Ishikawa (cell line): ENCODE measurements around the gene PLIN4.

ENCODE experiments used
- FOXM1 ChIP-seq: IDR thresholded peaks from 2 replicates; pipeline ENCODE4 v1.6.1; 2012; ENCODE audit warnings: low read depth, borderline replicate concordance
- MAX ChIP-seq: IDR thresholded peaks from 2 replicates; pipeline ENCODE4 v1.6.1; 2012
- NFIC ChIP-seq: IDR thresholded peaks from 2 replicates; pipeline ENCODE4 v1.6.1; 2012
- TAF1 ChIP-seq: IDR thresholded peaks from 2 replicates; pipeline ENCODE4 v1.6.1; 2012; ENCODE audit warnings: low read depth, mild to moderate bottlenecking
- USF1 ChIP-seq: IDR thresholded peaks from 2 replicates; pipeline ENCODE4 v1.6.1; 2012
- ZBTB7A ChIP-seq: IDR thresholded peaks from 2 replicates; pipeline ENCODE4 v1.6.1; 2012; ENCODE audit warnings: low read depth

- no peak for TF ChIP-seq MAX
- TF ChIP-seq FOXM1, result no peak
- no peak for TF ChIP-seq TAF1
- no peak for TF ChIP-seq NFIC
- TF ChIP-seq ZBTB7A, result no peak
- TF ChIP-seq USF1, result no peak
Measured at GRCh38 chr19:4496304-4496703, 22.0 kb downstream of the PLIN4 start.
